ENCODE results near the gene WDR83. TPM values are rescaled to one million over a fixed set of nuclear protein-coding genes. Genes with fewer than 3 reads are reported as not detected.
A peak's percentile ranks its signal among the peaks of the same experiment; 100 is the strongest.

The WDR83 gene
- total and polyA plus RNA-seq, 2 experiments from 2014 or later = 12.5 to 18.5 TPM

DNA sequence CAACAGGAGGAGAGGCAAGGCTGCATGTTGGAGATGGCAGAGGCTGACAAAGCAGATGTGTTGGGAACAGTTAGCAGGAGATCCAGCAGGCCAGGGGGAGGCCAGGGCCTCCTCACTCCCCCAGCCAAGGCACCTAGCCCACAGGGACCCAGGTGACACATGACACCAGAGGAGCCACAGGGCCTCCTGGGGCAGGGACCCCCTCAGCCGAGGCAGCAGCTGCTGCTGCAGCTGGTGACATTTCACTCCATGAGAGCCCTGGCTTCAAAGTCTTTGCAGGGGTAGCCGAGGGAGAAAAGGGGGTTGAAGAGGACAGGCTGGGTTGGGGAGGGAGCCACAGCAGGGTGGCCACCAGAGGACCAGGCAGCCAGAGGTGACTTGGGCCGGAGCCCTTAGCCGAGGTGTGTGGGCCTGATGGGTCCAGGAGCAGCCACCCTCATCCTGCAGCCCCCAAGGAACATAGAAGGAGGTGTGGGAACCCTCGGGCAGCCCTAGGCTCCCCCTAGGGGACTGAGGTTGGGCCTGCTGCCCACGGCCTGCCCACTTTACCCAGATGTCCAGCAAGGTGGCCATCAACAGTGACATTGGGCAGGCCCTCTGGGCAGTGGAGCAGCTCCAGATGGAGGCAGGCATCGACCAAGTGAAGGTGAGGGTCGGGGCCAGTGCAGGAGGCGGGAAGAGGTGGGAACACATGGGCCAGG is 21.0 kb downstream of the WDR83 start, which contains the start of gene GNG14:
Gene GNG14, plus strand, starts transcription at position 503 of the 701 bp plus-strand sequence. Its CDS starts 51 bp downstream, at position 554.
- ATAC-seq (no peak), DNase-seq (ENCODE audit: low spot score) (no peak)
- Histone ChIP-seq H3K4me1 (ENCODE audit: insufficient read depth) (no peaks in the 10 kb centered on the region), H3K9me2 (ENCODE audit: insufficient read depth) (no peaks in the 10 kb centered on the region), H3K27ac (ENCODE audit: low read depth) (no peak within 1 kb of the TSS), H3K4me3 (no peak within 1 kb of the TSS), H4K20me1 (replicated peaks; ENCODE audit: insufficient read depth) (no peaks in the 10 kb centered on the region), H3K4me2 (no peak within 1 kb of the TSS), H3K79me2 (replicated peaks; ENCODE audit: insufficient read depth) (no peaks in the 10 kb centered on the region), H2AFZ (no peak within 1 kb of the TSS), H3F3A (replicated peaks; ENCODE audit: low read depth) (no peaks in the 10 kb centered on the region), H3K36me3 (ENCODE audit: insufficient read depth) (no peaks in the 10 kb centered on the region), H3K27me3 (ENCODE audit: insufficient read depth) (no peaks in the 10 kb centered on the region)
- H3K9me3 Mint-ChIP-seq = no peaks in the 10 kb centered on the region
- peaks cover 13% of the 10 kb centered on the region for H3K27me3 Mint-ChIP-seq (ENCODE audit: insufficient read depth, low read depth, poor library complexity)
- no peak within 1 kb of the TSS for H3K4me3 Mint-ChIP-seq
- TF ChIP-seq REST (IDR thresholded peaks at IDR 0.05; ENCODE audit: unreplicated experiment) (no peak), EZH2 (IDR thresholded peaks at IDR 0.05; ENCODE audit: low read depth, unreplicated experiment) (no peak), CTCF (conservative IDR thresholded peaks at IDR 0.05; ENCODE audit: low read depth in 2 of 2) (peak in 1 of 2 experiments; percentile 14; a peak in 1 of 4 replicates), ZNF114 (CRISPR knock-in tag; IDR thresholded peaks at IDR 0.05) (no peak), ZNF331 (CRISPR knock-in tag; IDR thresholded peaks at IDR 0.05; ENCODE audit: low read depth) (no peak), STAT1 (IDR thresholded peaks at IDR 0.05; ENCODE audit: unreplicated experiment) (no peak)
- H3K4me1 Mint-ChIP-seq = no peaks in the 10 kb centered on the region
- no peak within 1 kb of the TSS for H3K27ac Mint-ChIP-seq
- H3K36me3 Mint-ChIP-seq (ENCODE audit: low read depth) = no peaks in the 10 kb centered on the region; the same call in 2 of the 3 replicates

DNA sequence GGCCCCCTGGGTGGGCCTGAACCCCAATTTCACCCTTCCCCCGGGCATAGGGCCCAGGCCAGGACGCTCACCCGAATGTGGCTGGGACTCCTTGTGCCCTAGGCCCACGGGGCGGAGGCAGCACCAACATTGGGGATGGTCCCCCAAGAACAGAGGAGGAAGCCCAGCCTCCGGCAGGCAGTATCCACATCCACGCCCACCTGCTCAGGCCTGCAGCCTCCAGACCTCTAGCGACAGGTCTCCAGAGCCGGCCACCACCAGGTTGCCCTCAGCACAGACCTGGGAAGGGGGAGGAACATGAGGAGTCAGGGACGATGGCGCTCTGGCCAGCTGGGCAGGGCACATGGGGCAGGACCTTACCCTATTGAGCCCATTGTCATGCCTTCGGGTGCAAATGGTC is 22.4 kb downstream of the WDR83 start:
- no peaks in the 10 kb centered on the region for H3K4me1 ChIP-seq (ENCODE audit: insufficient read depth)
- H3K4me3 ChIP-seq = no peak overlapping the region
- H3K27ac ChIP-seq (ENCODE audit: low read depth) = no peak overlapping the region
- H3K79me2 ChIP-seq (replicated peaks; ENCODE audit: insufficient read depth) = no peaks in the 10 kb centered on the region
- Mint-ChIP-seq H3K27ac (no peak overlapping the region), H3K27me3 (ENCODE audit: insufficient read depth, low read depth, poor library complexity) (peaks cover 14% of the 10 kb centered on the region), H3K4me1 (no peaks in the 10 kb centered on the region), H3K36me3 (ENCODE audit: low read depth) (no peaks in the 10 kb centered on the region; the same call in 2 of the 3 replicates), H3K9me3 (no peaks in the 10 kb centered on the region), H3K4me3 (no peak overlapping the region)
- H2AFZ ChIP-seq = no peak overlapping the region
- H3F3A ChIP-seq (replicated peaks; ENCODE audit: low read depth) = no peaks in the 10 kb centered on the region
- H3K9me2 ChIP-seq (ENCODE audit: insufficient read depth) = no peaks in the 10 kb centered on the region
- no peaks in the 10 kb centered on the region for H3K27me3 ChIP-seq (ENCODE audit: insufficient read depth)
- H3K36me3 ChIP-seq (ENCODE audit: insufficient read depth) = no peaks in the 10 kb centered on the region
- H4K20me1 ChIP-seq (replicated peaks; ENCODE audit: insufficient read depth) = no peaks in the 10 kb centered on the region
- no peak for ATAC-seq
- no peak for DNase-seq (ENCODE audit: low spot score)
- no peak overlapping the region for H3K4me2 ChIP-seq
- no peak for TF ChIP-seq ZNF331 (CRISPR knock-in tag; IDR thresholded peaks at IDR 0.05; ENCODE audit: low read depth)
- no peak for TF ChIP-seq STAT1 (IDR thresholded peaks at IDR 0.05; ENCODE audit: unreplicated experiment)
- no peak for TF ChIP-seq EZH2 (IDR thresholded peaks at IDR 0.05; ENCODE audit: low read depth, unreplicated experiment)
- no peak for TF ChIP-seq ZNF114 (CRISPR knock-in tag; IDR thresholded peaks at IDR 0.05)
- no peak for TF ChIP-seq CTCF (conservative IDR thresholded peaks at IDR 0.05; ENCODE audit: low read depth in 2 of 2)
- no peak for TF ChIP-seq CREB1 (CRISPR knock-in tag; IDR thresholded peaks at IDR 0.05; ENCODE audit: low read depth)
- no peak for TF ChIP-seq EZH2phosphoT487 (IDR thresholded peaks at IDR 0.05; ENCODE audit: unreplicated experiment)
- no peak for TF ChIP-seq REST (IDR thresholded peaks at IDR 0.05; ENCODE audit: unreplicated experiment)
- TF ChIP-seq NANOG (IDR thresholded peaks at IDR 0.05; ENCODE audit: borderline replicate concordance) = no peak
